WTC11 (cell line): ENCODE data around the gene ITPKB. TPM values are rescaled to one million over a fixed set of nuclear protein-coding genes. Genes with fewer than 3 reads are reported as not detected.

Experiments
- ATAC-seq: fragments of 200-7000 bp; cut with Tn5 transposase; 2 replicates; pipeline ENCODE4 v1.10.0; 2021; ENCODE audit warnings: mild to moderate bottlenecking, moderate library complexity
- CTCF ChIA-PET: fragments of 300-600 bp; sonication (Branson Sonifier 250); formaldehyde crosslinking; loops from one replicate; lab custom pipeline; 2021; ENCODE audit warnings: antibody characterized with exemption; lab: Charles Lee
- POLR2A ChIA-PET: fragments of 350-600 bp; sonication (Branson Sonifier 250); formaldehyde crosslinking; loops from one replicate; lab custom pipeline; 2021; ENCODE audit warnings: antibody characterized with exemption; lab: Charles Lee
- DNase-seq: peaks from one replicate; pipeline ENCODE4 v3.0.0; 2021; ENCODE audit warnings: low spot score
- H3K27ac Mint-ChIP-seq: 2 replicates; pipeline ENCODE4 v1.8.0; 2021; ENCODE audit warnings: mixed read lengths
- H3K27me3 Mint-ChIP-seq: 2 replicates; pipeline ENCODE4 v1.8.0; 2021; ENCODE audit warnings: low read depth, mild to moderate bottlenecking, moderate library complexity, mixed read lengths
- H3K36me3 Mint-ChIP-seq: 2 replicates; pipeline ENCODE4 v1.8.0; 2021; ENCODE audit warnings: mixed read lengths
- H3K4me1 Mint-ChIP-seq: 2 replicates; pipeline ENCODE4 v1.8.0; 2022; ENCODE audit warnings: mixed read lengths
- H3K4me3 Mint-ChIP-seq: 2 replicates; pipeline ENCODE4 v1.8.0; 2021; ENCODE audit warnings: mild to moderate bottlenecking, moderate library complexity, mixed read lengths
- H3K9me3 Mint-ChIP-seq: 2 replicates; pipeline ENCODE4 v1.8.0; 2021; ENCODE audit warnings: mixed read lengths
- ATF1 ChIP-seq: sonication (generic); formaldehyde crosslinking; IDR thresholded peaks from 2 replicates; pipeline ENCODE4 v1.8.1; 2023; ENCODE audit warnings: mild to moderate bottlenecking, moderate library complexity, missing genetic modification reagents
- E2F1 ChIP-seq: sonication (generic); formaldehyde crosslinking; IDR thresholded peaks from 2 replicates; pipeline ENCODE4 v1.8.0; 2022; ENCODE audit warnings: mild to moderate bottlenecking, missing genetic modification reagents
- ELF4 ChIP-seq: sonication (generic); formaldehyde crosslinking; IDR thresholded peaks from 2 replicates; pipeline ENCODE4 v1.8.1; 2022; ENCODE audit warnings: low read depth, mild to moderate bottlenecking, moderate library complexity, missing genetic modification reagents
- EMX1 ChIP-seq: fragments of 250-450 bp; sonication (Bioruptor Pico); IDR thresholded peaks from 2 replicates; pipeline ENCODE4 v1.8.0; 2021; ENCODE audit warnings: mild to moderate bottlenecking
- ERG ChIP-seq: fragments of 250-450 bp; sonication (Bioruptor Pico); IDR thresholded peaks from 2 replicates; pipeline ENCODE4 v1.8.0; 2021; ENCODE audit warnings: mild to moderate bottlenecking
- FOXJ3 ChIP-seq: sonication (generic); formaldehyde crosslinking; IDR thresholded peaks from 2 replicates; pipeline ENCODE4 v1.9.0; 2021; ENCODE audit warnings: missing genetic modification reagents, mild to moderate bottlenecking, borderline replicate concordance
- FOXP1 ChIP-seq: sonication (generic); formaldehyde crosslinking; IDR thresholded peaks from 2 replicates; pipeline ENCODE4 v1.8.0; 2022; ENCODE audit warnings: missing genetic modification reagents, mild to moderate bottlenecking, moderate library complexity, borderline replicate concordance
- FOXP4 ChIP-seq: sonication (generic); formaldehyde crosslinking; IDR thresholded peaks from 2 replicates; pipeline ENCODE4 v1.8.0; 2022; ENCODE audit warnings: mild to moderate bottlenecking, missing genetic modification reagents
- GRHL2 ChIP-seq: fragments of 250-450 bp; sonication (Bioruptor Pico); IDR thresholded peaks from 2 replicates; pipeline ENCODE4 v1.8.0; 2022; ENCODE audit warnings: mild to moderate bottlenecking, moderate library complexity; ENCODE audit not compliant: insufficient replicate concordance, severe bottlenecking
- MYBL2 ChIP-seq: sonication (generic); formaldehyde crosslinking; IDR thresholded peaks from 2 replicates; pipeline ENCODE4 v1.8.1; 2023; ENCODE audit warnings: mild to moderate bottlenecking, moderate library complexity, missing genetic modification reagents
- USF2 ChIP-seq: sonication (generic); formaldehyde crosslinking; IDR thresholded peaks from 2 replicates; pipeline ENCODE4 v1.8.1; 2023; ENCODE audit warnings: mild to moderate bottlenecking, missing genetic modification reagents, moderate library complexity
- ZNF138 ChIP-seq: sonication (generic); formaldehyde crosslinking; conservative IDR thresholded peaks from 2 replicates; pipeline ENCODE4 v1.8.1; 2022; ENCODE audit warnings: mild to moderate bottlenecking, moderate library complexity, missing genetic modification reagents
- ZNF219 ChIP-seq: sonication (generic); formaldehyde crosslinking; IDR thresholded peaks from 2 replicates; pipeline ENCODE4 v1.8.0; 2023; ENCODE audit warnings: missing genetic modification reagents, mild to moderate bottlenecking, borderline replicate concordance
- ZNF232 ChIP-seq: sonication (generic); formaldehyde crosslinking; IDR thresholded peaks from 2 replicates; pipeline ENCODE4 v1.8.0; 2022; ENCODE audit warnings: mild to moderate bottlenecking, missing genetic modification reagents
- ZNF281 ChIP-seq: sonication (generic); formaldehyde crosslinking; IDR thresholded peaks from 2 replicates; pipeline ENCODE4 v1.8.0; 2023; ENCODE audit warnings: mild to moderate bottlenecking, missing genetic modification reagents
- ZNF317 ChIP-seq: sonication (generic); formaldehyde crosslinking; IDR thresholded peaks from 2 replicates; pipeline ENCODE4 v1.8.1; 2023; ENCODE audit warnings: low read depth, mild to moderate bottlenecking, moderate library complexity, missing genetic modification reagents, borderline replicate concordance
- ZNF423 ChIP-seq: fragments of 250-450 bp; sonication (Bioruptor Pico); IDR thresholded peaks from 2 replicates; pipeline ENCODE4 v2.1.2; 2022; ENCODE audit warnings: mild to moderate bottlenecking, moderate library complexity
- ZNF512 ChIP-seq: sonication (generic); formaldehyde crosslinking; IDR thresholded peaks from 2 replicates; pipeline ENCODE4 v1.8.1; 2022; ENCODE audit warnings: missing genetic modification reagents, borderline replicate concordance
- total RNA-seq: library from RNA; stranded (reverse); gene quantifications from 3 replicates; pipeline ENCODE4 v1.2.3, GENCODE V29; 2021

The ITPKB gene
- total RNA-seq, 1 experiment from 2014 or later: 15.6 TPM

GRCh38 chr1:226632922-226633351, 106.1 kb downstream of the ITPKB start:
- no peaks in the 10 kb centered on the region for H3K36me3 Mint-ChIP-seq
- no peak overlapping the region for H3K4me3 Mint-ChIP-seq
- TF ChIP-seq FOXP1 (CRISPR knock-in tag) (no peak), ATF1 (CRISPR knock-in tag) (no peak), E2F1 (CRISPR knock-in tag) (no peak), ELF4 (CRISPR knock-in tag) (no peak), USF2 (no peak), ZNF281 (CRISPR knock-in tag) (no peak), ZNF423 (CRISPR knock-in tag) (no peak), ZNF219 (CRISPR knock-in tag) (no peak), ZNF512 (CRISPR knock-in tag) (no peak), MYBL2 (CRISPR knock-in tag) (no peak)
- peaks cover 9% of the 10 kb centered on the region for H3K27me3 Mint-ChIP-seq
- H3K27ac Mint-ChIP-seq: no peak overlapping the region
- peaks cover 15% of the 10 kb centered on the region; the same call in 1 of the 2 replicates for H3K4me1 Mint-ChIP-seq
- DNase-seq: no peak
- ChIA-PET POLR2A (no interaction called here), CTCF (interaction anchor here (0.7 to 1.4 kb wide), 5 partner anchors 21 to 195 kb away, joined by 3 to 9 read pairs (median 4); no protein-coding TSS in a partner anchor)
- no peak for ATAC-seq
- H3K9me3 Mint-ChIP-seq: no peaks in the 10 kb centered on the region

- ChIA-PET POLR2A (no interaction called here), CTCF (no interaction called here)
- H3K4me1 Mint-ChIP-seq: peaks cover 15% of the 10 kb centered on the region; the same call in 1 of the 2 replicates
- no peak overlapping the region for H3K27ac Mint-ChIP-seq
- H3K4me3 Mint-ChIP-seq: no peak overlapping the region
- H3K9me3 Mint-ChIP-seq: no peaks in the 10 kb centered on the region
- ATAC-seq (no peak), DNase-seq (no peak)
- H3K36me3 Mint-ChIP-seq: no peaks in the 10 kb centered on the region
- peaks cover 15% of the 10 kb centered on the region for H3K27me3 Mint-ChIP-seq
- TF ChIP-seq FOXJ3: no peak
- no peak for TF ChIP-seq EMX1 (CRISPR knock-in tag)
- TF ChIP-seq GRHL2 (CRISPR knock-in tag): no peak
- no peak for TF ChIP-seq FOXP4 (CRISPR knock-in tag)
- no peak for TF ChIP-seq ZNF232 (CRISPR knock-in tag)
- TF ChIP-seq ZNF219 (CRISPR knock-in tag): no peak
- no peak for TF ChIP-seq ERG
- no peak for TF ChIP-seq ZNF138
- TF ChIP-seq USF2: no peak
- no peak for TF ChIP-seq ZNF317 (CRISPR knock-in tag)
- TF ChIP-seq ZNF281 (CRISPR knock-in tag): no peak
Measured at GRCh38 chr1:226632169-226632879, 106.8 kb downstream of the ITPKB start.
